Lower leg skin (tissue), 3 donors: ENCODE measurements around the gene PRPF6.

Source experiments
- POLR2A ChIP-seq, 2 donors: fragments of 450-650 bp; IDR thresholded peaks; one replicate each; pipeline ENCODE4 v1.6.1; 2016 to 2017; ENCODE audit warnings: antibody characterized with exemption in 2 of 2, mild to moderate bottlenecking in 1 of 2, moderate library complexity in 1 of 2
- TF ChIP-seq, protein P1 (sequence below), 3 donors: fragments of 450-650 bp; IDR thresholded peaks; one replicate each; pipeline ENCODE4 v1.5.1; 2016; ENCODE audit warnings: antibody characterized with exemption in 3 of 3, mild to moderate bottlenecking in 3 of 3, moderate library complexity in 2 of 3

DNA sequence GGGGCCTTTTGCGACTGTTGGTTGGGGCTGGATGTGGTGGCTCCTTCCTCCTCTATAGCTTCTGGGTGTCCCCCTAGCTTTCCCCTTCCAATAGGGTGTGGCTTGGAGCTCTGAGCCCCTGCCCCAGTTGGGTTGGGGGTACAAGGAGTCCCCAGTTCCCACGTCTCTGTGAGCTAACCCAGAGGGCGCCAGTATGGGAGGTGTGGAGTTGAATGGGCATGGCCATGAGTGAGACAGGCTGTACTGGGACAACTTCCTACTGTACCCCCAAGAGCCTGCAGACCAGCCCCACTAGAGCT, 56.2 kb downstream of the PRPF6 start:
- TF ChIP-seq, protein P1, sequence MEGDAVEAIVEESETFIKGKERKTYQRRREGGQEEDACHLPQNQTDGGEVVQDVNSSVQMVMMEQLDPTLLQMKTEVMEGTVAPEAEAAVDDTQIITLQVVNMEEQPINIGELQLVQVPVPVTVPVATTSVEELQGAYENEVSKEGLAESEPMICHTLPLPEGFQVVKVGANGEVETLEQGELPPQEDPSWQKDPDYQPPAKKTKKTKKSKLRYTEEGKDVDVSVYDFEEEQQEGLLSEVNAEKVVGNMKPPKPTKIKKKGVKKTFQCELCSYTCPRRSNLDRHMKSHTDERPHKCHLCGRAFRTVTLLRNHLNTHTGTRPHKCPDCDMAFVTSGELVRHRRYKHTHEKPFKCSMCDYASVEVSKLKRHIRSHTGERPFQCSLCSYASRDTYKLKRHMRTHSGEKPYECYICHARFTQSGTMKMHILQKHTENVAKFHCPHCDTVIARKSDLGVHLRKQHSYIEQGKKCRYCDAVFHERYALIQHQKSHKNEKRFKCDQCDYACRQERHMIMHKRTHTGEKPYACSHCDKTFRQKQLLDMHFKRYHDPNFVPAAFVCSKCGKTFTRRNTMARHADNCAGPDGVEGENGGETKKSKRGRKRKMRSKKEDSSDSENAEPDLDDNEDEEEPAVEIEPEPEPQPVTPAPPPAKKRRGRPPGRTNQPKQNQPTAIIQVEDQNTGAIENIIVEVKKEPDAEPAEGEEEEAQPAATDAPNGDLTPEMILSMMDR (IDR thresholded peaks at IDR 0.05) = no peak
- TF ChIP-seq POLR2A (IDR thresholded peaks at IDR 0.05) = no peak
